Measurements from ENCODE around the gene RAB35.

The RAB35 gene

GRCh38 chr12:120116441-120116791 lies at the start of gene RAB35:
TSS of gene RAB35 (minus strand) at chr12:120116753. CDS start at chr12:120116650, 103 bp downstream.
- no peak for DNase-seq (ENCODE audit: low spot score)

GRCh38 chr12:120164293-120164692 lies 47.7 kb upstream of the RAB35 start:
- no peak for DNase-seq (ENCODE audit: low spot score)

- DNase-seq (ENCODE audit: low spot score): no peak
These were observed 46.2 kb upstream of the RAB35 start for GRCh38 chr12:120162763-120163162.

GRCh38 chr12:120161852-120162251 lies 45.3 kb upstream of the RAB35 start:
- DNase-seq (ENCODE audit: low spot score): no peak

- DNase-seq (ENCODE audit: low spot score): no peak
These were observed 43.1 kb upstream of the RAB35 start for GRCh38 chr12:120159509-120160237.

- DNase-seq (ENCODE audit: low spot score): no peak
These were observed 41.8 kb upstream of the RAB35 start for GRCh38 chr12:120158351-120158750.

GRCh38 chr12:120157678-120158077 lies 41.1 kb upstream of the RAB35 start:
- DNase-seq (ENCODE audit: low spot score): no peak

- DNase-seq (ENCODE audit: low spot score): no peak
These were observed 40.0 kb upstream of the RAB35 start for GRCh38 chr12:120156315-120157259.

GRCh38 chr12:120155072-120155471 lies 38.5 kb upstream of the RAB35 start:
- no peak for DNase-seq (ENCODE audit: low spot score)

GRCh38 chr12:120150919-120151525 lies 34.5 kb upstream of the RAB35 start:
- no peak for DNase-seq (ENCODE audit: low spot score)

GRCh38 chr12:120148011-120148410 lies 31.5 kb upstream of the RAB35 start:
- no peak for DNase-seq (ENCODE audit: low spot score)

GRCh38 chr12:120145164-120145563 lies 28.6 kb upstream of the RAB35 start:
- no peak for DNase-seq (ENCODE audit: low spot score)

GRCh38 chr12:120144215-120144614 lies 27.7 kb upstream of the RAB35 start:
- DNase-seq (ENCODE audit: low spot score): no peak

- DNase-seq (ENCODE audit: low spot score): no peak
These were observed 25.8 kb upstream of the RAB35 start for GRCh38 chr12:120142231-120142877.

- no peak for DNase-seq (ENCODE audit: low spot score)
These were observed 24.8 kb upstream of the RAB35 start for GRCh38 chr12:120141336-120141735.

- DNase-seq (ENCODE audit: low spot score): no peak
These were observed 24.1 kb upstream of the RAB35 start for GRCh38 chr12:120140603-120141002.

- DNase-seq (ENCODE audit: low spot score): no peak
These were observed 23.4 kb upstream of the RAB35 start for GRCh38 chr12:120139958-120140357.

GRCh38 chr12:120138366-120138765 lies 21.8 kb upstream of the RAB35 start:
- no peak for DNase-seq (ENCODE audit: low spot score)

- DNase-seq (ENCODE audit: low spot score): no peak
These were observed 21.3 kb upstream of the RAB35 start for GRCh38 chr12:120137833-120138232.

GRCh38 chr12:120136093-120136770 lies 19.7 kb upstream of the RAB35 start:
- no peak for DNase-seq (ENCODE audit: low spot score)

GRCh38 chr12:120134307-120134980 lies 17.9 kb upstream of the RAB35 start:
- DNase-seq (ENCODE audit: low spot score): no peak

All from left forelimb (tissue), 1 donor.